ENCODE data around the gene SNX22.
A peak's percentile ranks its signal among the peaks of the same experiment; 100 is the strongest.

The SNX22 gene

GRCh38 chr15:64134345-64134829 is 17.1 kb upstream of the SNX22 start:
- no peak for DNase-seq

DNA sequence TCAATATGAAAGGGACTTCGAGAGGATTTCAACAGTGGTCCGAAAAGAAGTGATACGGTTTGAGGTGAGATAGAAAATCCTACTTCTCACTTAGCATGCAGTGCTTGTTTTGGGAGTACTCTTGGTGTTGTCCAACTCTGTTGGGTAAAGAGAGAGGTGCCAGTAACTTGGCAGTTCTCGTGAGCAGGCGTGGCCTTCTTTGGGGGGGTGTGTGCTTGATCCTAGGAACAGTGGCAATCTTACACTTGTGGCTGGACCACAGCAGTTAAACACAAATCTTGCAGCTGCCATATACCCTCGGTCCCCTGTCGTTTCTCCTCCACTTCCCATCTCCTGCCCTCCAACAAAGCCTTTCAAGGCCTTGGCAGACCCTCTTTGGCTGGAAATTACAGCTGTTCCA is 15.2 kb upstream of the SNX22 start:
- DNase-seq: no peak

- DNase-seq: no peak
These were observed 14.2 kb upstream of the SNX22 start for GRCh38 chr15:64137226-64137833.

DNA sequence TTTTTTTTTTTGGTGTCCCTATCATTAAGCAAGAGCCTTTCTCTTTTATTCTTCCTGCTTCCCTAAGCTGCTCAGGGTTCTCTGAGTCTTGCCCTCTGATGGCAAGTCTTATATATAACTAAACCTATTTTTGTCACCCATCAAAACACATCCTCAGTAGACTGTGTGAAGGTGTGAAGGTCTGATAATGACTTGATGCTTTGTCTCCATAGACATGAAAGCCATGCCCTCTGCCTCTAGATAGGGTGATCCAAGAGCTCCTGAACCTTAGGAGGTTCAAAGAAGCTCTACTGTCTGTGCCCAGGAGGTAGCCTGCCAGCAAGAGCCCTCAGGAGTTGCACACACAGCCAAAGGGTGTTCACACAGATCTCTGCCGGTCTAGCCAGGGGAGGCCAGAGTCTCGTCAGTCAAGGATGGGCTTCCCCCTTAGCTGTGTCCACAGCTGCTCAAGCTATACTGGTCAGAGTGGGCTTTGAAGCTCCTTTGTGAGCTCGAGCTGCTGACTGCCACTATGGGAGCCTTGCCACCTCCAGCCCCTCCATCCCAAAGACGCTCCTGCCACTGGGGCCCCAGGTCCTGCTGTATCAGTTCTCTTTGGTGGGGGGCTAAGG is 13.1 kb upstream of the SNX22 start:
- DNase-seq: no peak

GRCh38 chr15:64141798-64142512 is 9.6 kb upstream of the SNX22 start:
- DNase-seq: no peak

GRCh38 chr15:64143276-64143675 is 8.3 kb upstream of the SNX22 start:
- no peak for DNase-seq

DNA sequence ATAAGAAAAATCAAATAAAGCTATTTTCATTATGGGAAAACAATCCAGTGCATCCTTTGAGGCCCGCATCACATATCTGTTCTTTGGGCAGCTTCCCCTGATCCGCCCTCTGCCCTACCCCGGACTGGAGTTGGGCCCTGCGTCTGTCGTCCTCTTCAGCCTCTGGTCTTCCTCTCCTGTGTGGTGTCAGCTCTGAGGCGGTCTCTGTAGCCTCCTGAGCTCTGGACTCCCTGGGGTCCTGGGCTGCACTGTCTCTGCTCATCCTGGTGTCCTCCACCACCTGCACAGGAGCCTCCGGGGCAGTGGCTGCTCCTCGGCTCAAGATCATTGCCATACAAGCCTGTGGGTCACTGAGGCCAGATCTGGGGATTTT is 7.4 kb upstream of the SNX22 start:
- DNase-seq: no peak

- DNase-seq: no peak
These were observed 6.8 kb upstream of the SNX22 start for GRCh38 chr15:64144565-64145281.

GRCh38 chr15:64146041-64146440 is 5.5 kb upstream of the SNX22 start:
- DNase-seq: no peak

- no peak for DNase-seq
These were observed 5.0 kb upstream of the SNX22 start for GRCh38 chr15:64146520-64146884.

- DNase-seq: no peak
These were observed 4.4 kb upstream of the SNX22 start for GRCh38 chr15:64146885-64147681.

GRCh38 chr15:64148168-64148567 is 3.4 kb upstream of the SNX22 start:
- DNase-seq: no peak

DNA sequence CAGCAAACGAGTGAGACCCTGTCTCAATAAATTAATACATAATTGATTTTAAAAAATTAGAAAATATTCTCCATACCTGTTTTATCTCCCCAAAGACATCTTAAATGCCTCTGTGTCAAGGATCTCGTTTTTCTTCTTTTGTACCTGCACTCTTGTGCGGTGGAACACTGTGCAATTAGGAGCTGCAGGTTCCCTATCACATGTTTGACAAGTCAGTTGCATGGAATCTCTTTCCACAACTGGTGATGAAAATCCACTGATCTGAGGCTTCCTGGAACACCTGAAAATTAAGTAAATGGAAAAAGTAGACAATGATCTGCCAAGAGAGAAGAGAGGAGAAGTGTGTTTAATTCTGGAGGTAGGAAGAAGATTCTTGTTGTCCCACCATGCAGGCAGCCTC is 3.0 kb upstream of the SNX22 start:
- no peak for DNase-seq

DNA sequence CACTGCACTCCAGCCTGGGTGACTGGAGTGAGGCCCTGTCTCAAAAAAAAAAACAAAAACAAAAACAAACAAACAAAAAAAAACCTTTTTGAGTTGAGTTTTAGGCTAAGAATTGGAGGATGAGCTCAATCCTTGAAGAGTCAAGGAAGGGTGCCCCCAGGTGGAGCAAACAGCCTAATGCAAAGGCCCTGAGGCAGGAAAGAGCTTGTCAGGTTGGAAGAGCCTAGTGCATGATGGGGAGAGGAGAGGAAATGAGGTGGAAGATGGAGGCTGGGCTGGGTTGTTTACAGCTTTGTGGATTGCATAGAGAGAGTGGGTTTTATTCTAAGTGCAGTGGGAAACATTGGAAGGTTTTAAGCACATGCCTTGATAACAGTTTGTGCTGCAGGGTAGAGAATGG is 2.1 kb upstream of the SNX22 start:
- DNase-seq: peak; percentile 36

DNA sequence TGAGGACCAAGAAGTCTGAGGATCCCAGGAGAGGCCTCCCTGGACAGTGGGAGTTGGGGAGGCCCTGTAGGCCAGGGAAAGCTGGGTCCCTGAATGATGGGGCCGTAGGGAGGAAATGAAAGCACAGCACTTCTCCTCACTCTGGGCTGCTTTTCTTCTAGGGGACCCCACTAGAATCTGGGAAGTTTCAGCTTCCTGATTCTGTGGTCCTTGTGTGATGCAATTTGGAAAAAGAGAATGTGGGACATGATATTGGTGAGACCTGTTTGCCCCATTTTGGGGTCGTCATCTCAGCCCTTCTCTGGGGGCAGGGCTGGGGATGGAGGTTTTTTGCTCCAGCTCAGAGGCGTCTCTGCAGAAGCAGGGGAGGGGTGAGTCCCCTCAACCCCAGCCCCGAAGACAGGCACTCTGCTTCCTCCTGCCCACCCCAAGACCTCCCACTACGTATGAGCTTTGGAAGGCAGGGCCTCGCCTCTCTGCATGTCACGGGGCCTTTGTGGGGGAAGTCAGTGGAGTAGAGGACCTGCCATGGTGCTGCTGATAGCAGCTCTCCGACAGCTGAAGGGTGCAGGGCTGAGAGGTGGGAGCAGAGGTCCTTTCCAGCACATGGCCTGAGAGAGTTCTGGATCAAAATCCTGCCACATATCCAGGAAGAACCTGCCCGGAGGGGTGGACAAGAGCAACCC is 1.5 kb upstream of the SNX22 start:
- DNase-seq: no peak

DNA sequence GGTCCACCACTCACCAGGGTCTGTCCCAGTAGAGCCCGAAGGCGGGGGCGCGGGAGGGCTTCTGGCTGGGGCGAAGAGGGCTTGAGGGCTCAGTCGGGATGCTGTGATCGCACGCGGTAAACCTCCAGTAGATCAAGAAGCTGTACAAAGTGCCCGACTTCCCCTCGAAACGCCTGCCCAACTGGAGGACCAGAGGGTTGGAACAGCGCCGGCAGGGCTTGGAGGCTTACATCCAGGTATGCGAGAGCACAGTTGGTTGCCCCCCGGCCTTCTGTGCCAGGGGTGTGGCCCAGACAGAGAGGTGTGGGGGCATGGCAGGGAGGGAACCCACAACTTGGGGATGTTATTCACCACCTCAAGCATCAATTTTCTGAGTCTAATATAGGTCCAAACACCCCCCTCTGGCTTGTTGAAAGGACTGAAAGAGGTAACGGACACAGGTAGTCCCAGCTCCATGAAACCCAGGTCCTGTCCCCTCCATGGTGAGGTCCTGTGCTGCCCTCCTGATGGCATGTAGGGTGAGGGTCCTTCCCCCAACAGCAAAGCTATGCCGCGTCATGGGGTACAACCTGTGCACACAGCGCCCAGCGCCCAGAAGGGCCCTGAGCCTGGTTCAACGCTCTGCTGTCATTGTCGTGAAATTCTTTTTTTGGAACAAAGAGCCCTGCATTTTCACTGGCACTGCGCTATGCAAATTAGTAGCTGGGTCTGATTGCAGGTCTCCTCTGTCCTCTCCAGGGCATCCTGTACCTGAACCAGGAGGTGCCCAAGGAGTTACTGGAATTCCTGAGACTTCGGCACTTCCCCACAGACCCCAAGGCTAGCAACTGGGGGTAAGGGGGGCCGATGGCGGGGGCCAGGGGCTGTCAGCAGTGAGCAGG is 1.2 kb downstream of the SNX22 start:
- DNase-seq: no peak

DNA sequence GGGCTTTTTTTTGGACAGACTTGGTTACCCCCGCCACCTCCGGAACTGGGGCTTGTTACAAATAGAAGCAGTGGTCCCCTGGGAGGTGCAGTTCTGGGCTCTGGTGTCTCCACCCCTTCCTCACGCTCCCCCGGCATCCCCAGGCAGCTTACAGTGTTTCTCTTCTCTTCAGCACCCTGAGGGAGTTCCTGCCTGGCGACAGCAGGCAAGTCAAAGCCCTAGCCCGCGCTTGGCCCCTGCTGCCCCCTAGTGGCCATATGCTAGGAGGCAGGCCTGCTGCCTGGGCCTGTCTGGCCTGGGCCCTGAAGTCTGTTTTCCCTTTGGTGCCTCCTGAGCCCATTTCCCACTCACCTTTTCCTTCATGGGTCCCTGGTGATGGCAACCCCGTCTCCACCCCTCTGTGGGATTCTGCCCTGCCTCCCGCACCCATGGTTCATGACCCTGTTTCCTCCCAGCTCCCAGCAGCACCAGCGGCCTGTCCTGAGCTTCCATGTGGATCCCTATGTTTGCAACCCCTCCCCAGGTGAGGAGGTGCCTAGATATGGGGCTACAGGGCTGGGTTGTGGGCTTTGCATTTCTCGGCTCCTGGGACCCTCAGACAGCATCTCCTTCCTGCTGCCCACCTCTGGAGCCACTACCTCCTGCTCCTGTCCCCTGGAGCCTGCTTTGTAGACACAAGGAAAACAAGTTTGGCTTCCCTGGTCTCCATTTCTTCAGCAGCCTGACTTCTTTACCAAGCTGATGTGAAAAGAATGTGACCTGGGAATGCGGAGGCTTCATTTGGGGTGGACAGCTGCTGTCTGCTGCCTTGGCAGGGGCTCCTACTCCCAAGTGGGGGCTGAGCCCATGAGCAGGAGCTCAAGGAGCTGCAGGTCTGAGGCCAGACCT is 2.2 kb downstream of the SNX22 start:
- DNase-seq: peak; percentile 74

DNA sequence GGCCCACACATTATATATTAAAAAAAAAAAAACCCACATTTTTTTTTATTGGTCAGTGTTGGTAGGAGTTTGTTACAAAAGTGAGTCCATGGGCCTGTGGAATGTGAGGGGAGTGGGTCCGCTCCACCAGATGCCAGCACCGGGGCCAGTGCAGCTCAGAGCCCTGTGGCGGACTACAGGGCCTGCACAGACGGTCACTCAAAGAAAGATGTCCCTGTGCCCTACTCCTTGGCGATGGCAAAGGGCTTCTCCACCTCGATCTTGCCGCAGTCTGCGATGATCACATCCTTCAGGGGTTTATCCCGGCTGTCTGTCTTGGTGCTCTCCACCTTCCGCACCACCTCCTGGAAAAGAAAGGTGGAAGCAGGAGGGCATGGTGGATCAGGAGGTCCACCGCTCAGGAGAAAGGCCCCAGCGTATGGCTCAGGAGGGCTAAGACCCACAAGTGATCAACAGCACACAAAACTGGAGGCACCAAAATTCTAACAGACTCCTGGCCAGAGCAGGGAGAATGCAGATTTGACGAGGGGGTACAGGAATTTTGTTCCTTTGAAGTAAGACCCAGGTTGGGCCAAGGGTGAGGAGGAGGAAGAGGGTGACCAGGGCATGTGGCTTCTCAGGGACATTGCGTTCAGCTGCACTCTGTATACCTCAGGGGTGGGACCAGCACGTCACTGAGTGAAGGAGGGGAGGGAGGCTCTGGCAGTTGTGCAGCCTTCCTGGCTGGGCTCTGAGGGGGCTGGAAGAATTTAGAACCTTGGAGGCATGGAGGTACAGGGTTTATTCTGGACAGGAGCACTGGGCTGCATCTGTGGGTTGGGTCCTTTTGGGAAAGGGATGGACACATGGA is 4.5 kb downstream of the SNX22 start:
- no peak for DNase-seq

DNA sequence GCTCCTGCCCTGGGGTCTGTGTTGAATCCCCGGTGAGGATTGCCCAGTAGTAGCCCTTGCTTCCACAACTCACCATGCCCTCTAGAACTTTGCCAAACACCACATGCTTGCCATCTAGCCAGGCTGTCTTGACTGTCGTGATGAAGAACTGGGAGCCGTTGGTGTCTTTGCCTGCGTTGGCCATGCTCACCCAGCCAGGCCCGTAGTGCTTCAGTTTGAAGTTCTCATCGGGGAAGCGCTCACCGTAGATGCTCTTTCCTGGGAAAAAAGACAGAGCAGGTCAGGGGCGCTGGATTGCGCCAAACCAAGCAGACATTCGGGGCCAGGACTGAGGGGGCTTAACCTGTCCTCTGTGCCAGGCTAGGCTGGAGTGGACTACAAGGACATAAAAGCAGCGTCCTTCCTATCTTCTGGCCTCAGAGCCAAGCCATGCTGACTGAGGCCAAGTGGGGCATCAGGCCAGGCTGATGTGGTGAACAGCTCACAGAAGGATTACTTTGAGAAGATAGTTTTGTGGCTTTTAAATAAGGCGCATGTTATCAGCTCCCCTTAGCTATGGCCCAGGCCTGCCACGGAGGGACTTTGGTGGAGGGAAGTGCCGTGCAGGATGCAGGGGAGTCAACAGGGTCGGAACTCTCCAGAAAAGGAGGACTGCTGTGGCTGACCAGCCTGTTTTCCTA is 5.3 kb downstream of the SNX22 start:
- no peak for DNase-seq

Measured in HCEC 1CT (cell line).